ENCODE measurements around the gene NCAPD2. TPM values are rescaled to one million over a fixed set of nuclear protein-coding genes. Genes with fewer than 3 reads are reported as not detected.
A peak's percentile ranks its signal among the peaks of the same experiment; 100 is the strongest.

NCAPD2 gene
- total RNA-seq = 30.2 TPM
- 19.0 TPM for polyA plus RNA-seq

GRCh38 chr12:6493497-6494257 lies at the start of gene NCAPD2:
Gene NCAPD2 (plus strand): TSS chr12:6494102. CDS start chr12:6495099, 997 bp downstream.
- Histone ChIP-seq H3K4me1 (ENCODE audit: insufficient read depth) (no peaks in the 10 kb centered on the region), H3K36me3 (ENCODE audit: insufficient read depth) (peaks cover 2% of the 10 kb centered on the region), H3K4me3 (ENCODE audit: low read depth, low read length) (peak within 1 kb of the TSS; percentile 61), H3K27ac (ENCODE audit: low read depth) (peak within 1 kb of the TSS; percentile 87)
- peak; percentile 88 for DNase-seq (ENCODE audit: extremely low spot score)
- WGBS = under 1% methylated on average over 49 of the region's 49 CpGs

DNA sequence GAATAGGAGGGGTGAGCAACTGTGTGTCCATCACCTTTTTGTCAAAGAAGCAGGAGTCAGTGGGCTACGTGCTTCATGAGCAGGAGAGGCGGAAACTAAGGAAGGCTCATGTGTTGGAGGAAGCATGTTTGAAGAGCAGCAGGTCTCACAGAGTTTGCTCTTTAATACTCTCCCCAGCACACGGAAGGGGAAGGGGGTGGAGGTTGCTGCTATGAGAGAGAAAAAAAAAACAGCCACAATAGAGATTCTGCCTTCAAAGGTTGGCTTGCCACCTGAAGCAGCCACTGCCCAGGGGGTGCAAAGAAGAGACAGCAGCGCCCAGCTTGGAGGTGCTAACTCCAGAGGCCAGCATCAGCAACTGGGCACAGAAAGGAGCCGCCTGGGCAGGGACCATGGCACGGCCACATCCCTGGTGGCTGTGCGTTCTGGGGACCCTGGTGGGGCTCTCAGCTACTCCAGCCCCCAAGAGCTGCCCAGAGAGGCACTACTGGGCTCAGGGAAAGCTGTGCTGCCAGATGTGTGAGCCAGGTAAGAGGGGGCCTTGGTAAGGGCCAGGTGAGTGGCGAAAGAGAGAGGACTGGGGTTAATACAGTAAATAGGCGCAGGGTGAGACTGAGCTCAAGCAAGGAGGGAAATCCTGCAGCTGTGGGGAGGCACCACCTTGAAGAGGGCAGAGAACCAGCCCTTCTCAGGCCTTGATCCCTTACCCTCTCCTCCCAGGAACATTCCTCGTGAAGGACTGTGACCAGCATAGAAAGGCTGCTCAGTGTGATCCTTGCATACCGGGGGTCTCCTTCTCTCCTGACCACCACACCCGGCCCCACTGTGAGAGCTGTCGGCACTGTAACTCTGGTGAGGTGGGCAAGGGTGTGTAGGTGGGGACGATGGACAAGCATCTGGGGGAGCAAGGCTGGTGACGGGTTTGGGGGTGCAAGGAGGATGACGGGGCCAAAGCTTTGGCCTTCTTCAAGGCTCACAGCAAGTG lies 48.9 kb upstream of the NCAPD2 start, which contains the start of gene CD27:
Gene CD27, plus strand, starts transcription at position 252 of the 985 bp plus-strand sequence. Its CDS starts 141 bp downstream, at position 393.
- Histone ChIP-seq H3K36me3 (ENCODE audit: insufficient read depth) (no peaks in the 10 kb centered on the region), H3K4me1 (ENCODE audit: insufficient read depth) (no peaks in the 10 kb centered on the region), H3K27ac (ENCODE audit: low read depth) (no peak within 1 kb of the TSS), H3K4me3 (ENCODE audit: low read depth, low read length) (no peak within 1 kb of the TSS)
- DNase-seq (ENCODE audit: extremely low spot score) = no peak
- WGBS = 86% methylated on average over 16 of the region's 16 CpGs

DNA sequence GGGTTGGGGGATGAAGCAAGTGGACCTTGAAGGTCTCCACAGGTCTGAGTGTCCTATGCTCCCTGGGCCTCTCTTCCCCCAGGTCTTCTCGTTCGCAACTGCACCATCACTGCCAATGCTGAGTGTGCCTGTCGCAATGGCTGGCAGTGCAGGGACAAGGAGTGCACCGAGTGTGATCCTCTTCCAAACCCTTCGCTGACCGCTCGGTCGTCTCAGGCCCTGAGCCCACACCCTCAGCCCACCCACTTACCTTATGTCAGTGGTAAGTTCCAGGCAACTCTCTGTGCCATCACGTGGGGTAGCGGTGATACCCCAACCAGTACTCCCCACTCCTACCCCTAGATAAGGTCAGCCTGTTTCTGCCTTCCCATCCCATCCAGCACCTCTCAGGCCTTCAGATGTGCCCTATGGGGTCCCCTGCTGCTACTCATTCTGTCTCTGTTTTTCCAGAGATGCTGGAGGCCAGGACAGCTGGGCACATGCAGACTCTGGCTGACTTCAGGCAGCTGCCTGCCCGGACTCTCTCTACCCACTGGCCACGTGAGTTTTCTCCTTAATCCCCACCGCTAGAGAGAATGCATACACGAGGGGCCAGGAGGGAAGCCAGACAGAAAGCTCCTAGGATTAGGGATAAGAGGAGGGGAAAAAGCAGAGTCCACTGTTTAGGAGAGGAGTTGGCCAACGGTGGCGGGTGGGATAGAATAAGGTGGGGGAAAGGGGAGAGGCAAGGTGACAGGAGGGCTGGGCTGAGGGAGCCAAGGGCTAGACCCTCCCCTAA lies 43.6 kb upstream of the NCAPD2 start:
- no peaks in the 10 kb centered on the region for H3K36me3 ChIP-seq (ENCODE audit: insufficient read depth)
- DNase-seq (ENCODE audit: extremely low spot score) = no peak
- H3K4me3 ChIP-seq (ENCODE audit: low read depth, low read length) = peak overlapping the region; percentile 68
- WGBS = 55% methylated on average over 16 of the region's 16 CpGs
- peak overlapping the region; percentile 81 for H3K27ac ChIP-seq (ENCODE audit: low read depth)
- no peaks in the 10 kb centered on the region for H3K4me1 ChIP-seq (ENCODE audit: insufficient read depth)

GRCh38 chr12:6450869-6451347 lies 43.0 kb upstream of the NCAPD2 start:
- H3K36me3 ChIP-seq (ENCODE audit: insufficient read depth) = no peaks in the 10 kb centered on the region
- peak overlapping the region; percentile 81 for H3K27ac ChIP-seq (ENCODE audit: low read depth)
- peak overlapping the region; percentile 68 for H3K4me3 ChIP-seq (ENCODE audit: low read depth, low read length)
- DNase-seq (ENCODE audit: extremely low spot score) = no peak
- WGBS = 5% methylated on average over 11 of the region's 11 CpGs
- no peaks in the 10 kb centered on the region for H3K4me1 ChIP-seq (ENCODE audit: insufficient read depth)

- no peaks in the 10 kb centered on the region for H3K36me3 ChIP-seq (ENCODE audit: insufficient read depth)
- H3K4me1 ChIP-seq (ENCODE audit: insufficient read depth) = no peaks in the 10 kb centered on the region
- DNase-seq (ENCODE audit: extremely low spot score) = peak; percentile 78
- peak within 1 kb of the TSS; percentile 68 for H3K4me3 ChIP-seq (ENCODE audit: low read depth, low read length)
- WGBS = under 1% methylated on average over 27 of the region's 27 CpGs
- H3K27ac ChIP-seq (ENCODE audit: low read depth) = peak within 1 kb of the TSS; percentile 94
Measured at GRCh38 chr12:6451348-6452244, 42.3 kb upstream of the NCAPD2 start, which contains the start of gene TAPBPL. Gene TAPBPL (plus strand): TSS chr12:6452042. CDS start chr12:6452249, 207 bp downstream.

- H3K4me1 ChIP-seq (ENCODE audit: insufficient read depth) = no peaks in the 10 kb centered on the region
- H3K27ac ChIP-seq (ENCODE audit: low read depth) = peak overlapping the region; percentile 94
- H3K4me3 ChIP-seq (ENCODE audit: low read depth, low read length) = peak overlapping the region; percentile 68
- H3K36me3 ChIP-seq (ENCODE audit: insufficient read depth) = no peaks in the 10 kb centered on the region
- 12% methylated on average over 9 of the region's 9 CpGs for WGBS
- DNase-seq (ENCODE audit: extremely low spot score) = no peak
Measured at GRCh38 chr12:6452245-6452943, 41.5 kb upstream of the NCAPD2 start.

GRCh38 chr12:6452944-6453630 lies 40.8 kb upstream of the NCAPD2 start:
- no peaks in the 10 kb centered on the region for H3K36me3 ChIP-seq (ENCODE audit: insufficient read depth)
- H3K27ac ChIP-seq (ENCODE audit: low read depth) = peak overlapping the region; percentile 94
- peak overlapping the region; percentile 68 for H3K4me3 ChIP-seq (ENCODE audit: low read depth, low read length)
- 65% methylated on average over 17 of the region's 17 CpGs for WGBS
- no peak for DNase-seq (ENCODE audit: extremely low spot score)
- H3K4me1 ChIP-seq (ENCODE audit: insufficient read depth) = no peaks in the 10 kb centered on the region

- no peak for DNase-seq (ENCODE audit: extremely low spot score)
- H3K27ac ChIP-seq (ENCODE audit: low read depth) = no peak overlapping the region
- no peak overlapping the region for H3K4me3 ChIP-seq (ENCODE audit: low read depth, low read length)
- no peaks in the 10 kb centered on the region for H3K4me1 ChIP-seq (ENCODE audit: insufficient read depth)
- H3K36me3 ChIP-seq (ENCODE audit: insufficient read depth) = no peaks in the 10 kb centered on the region
- 89% methylated on average over 12 of the region's 12 CpGs for WGBS
Measured at GRCh38 chr12:6457220-6457945, 36.5 kb upstream of the NCAPD2 start.

DNA sequence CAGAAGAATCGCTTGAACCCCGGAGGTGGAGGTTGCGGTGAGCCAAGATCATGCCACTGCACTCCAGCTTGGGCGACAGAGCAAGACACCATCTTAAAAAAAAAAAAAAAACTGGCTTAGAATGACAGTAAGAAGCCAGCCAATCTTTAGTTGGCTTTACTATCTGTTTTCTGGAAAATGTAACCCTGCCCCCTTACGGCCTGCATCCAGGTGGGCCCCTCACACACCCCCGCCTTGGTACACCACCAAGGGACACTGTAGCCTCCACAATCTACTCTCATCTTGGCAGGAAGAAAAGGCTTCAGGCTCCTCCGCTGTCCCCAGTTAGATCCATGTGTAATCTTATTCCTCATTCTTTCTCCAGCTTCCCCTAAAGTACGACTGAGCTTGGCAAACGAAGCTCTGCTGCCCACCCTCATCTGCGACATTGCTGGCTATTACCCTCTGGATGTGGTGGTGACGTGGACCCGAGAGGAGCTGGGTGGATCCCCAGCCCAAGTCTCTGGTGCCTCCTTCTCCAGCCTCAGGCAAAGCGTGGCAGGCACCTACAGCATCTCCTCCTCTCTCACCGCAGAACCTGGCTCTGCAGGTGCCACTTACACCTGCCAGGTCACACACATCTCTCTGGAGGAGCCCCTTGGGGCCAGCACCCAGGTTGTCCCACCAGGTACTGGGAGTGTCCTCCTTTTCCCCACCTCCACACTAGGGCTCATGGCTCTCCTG lies 35.5 kb upstream of the NCAPD2 start:
- DNase-seq (ENCODE audit: extremely low spot score) = no peak
- no peak overlapping the region for H3K4me3 ChIP-seq (ENCODE audit: low read depth, low read length)
- H3K4me1 ChIP-seq (ENCODE audit: insufficient read depth) = no peaks in the 10 kb centered on the region
- H3K27ac ChIP-seq (ENCODE audit: low read depth) = no peak overlapping the region
- 90% methylated on average over 14 of the region's 14 CpGs for WGBS
- no peaks in the 10 kb centered on the region for H3K36me3 ChIP-seq (ENCODE audit: insufficient read depth)

DNA sequence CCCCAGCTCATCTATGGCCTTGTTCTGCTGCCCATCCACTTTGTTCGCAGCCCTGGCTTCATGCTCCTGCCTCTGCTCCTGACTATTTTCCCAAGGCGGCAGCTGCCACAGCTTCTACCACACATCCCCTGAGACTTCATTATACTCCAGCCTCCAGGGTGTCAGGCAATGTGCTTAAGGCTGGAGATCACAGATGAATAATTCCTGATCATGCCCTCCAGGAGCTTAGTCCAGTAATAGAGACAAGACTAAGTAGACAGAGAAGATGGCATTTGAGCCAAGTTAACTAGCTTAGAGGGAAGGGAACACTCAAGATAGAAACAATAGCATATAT lies 34.9 kb upstream of the NCAPD2 start:
- Histone ChIP-seq H3K4me3 (ENCODE audit: low read depth, low read length) (no peak overlapping the region), H3K4me1 (ENCODE audit: insufficient read depth) (no peaks in the 10 kb centered on the region), H3K36me3 (ENCODE audit: insufficient read depth) (no peaks in the 10 kb centered on the region), H3K27ac (ENCODE audit: low read depth) (no peak overlapping the region)
- WGBS = 96% methylated on average over 2 of the region's 2 CpGs
- DNase-seq (ENCODE audit: extremely low spot score) = no peak

Measured in urinary bladder (tissue), 4 donors.